Prostate gland (tissue), 2 donors: ENCODE data around the gene CASP8AP2. TPM values are rescaled to one million over a fixed set of nuclear protein-coding genes. Genes with fewer than 3 reads are reported as not detected.
"Not testable (repeated sequence)": the region's sequence is repeated elsewhere in the genome, so short reads cannot be mapped to it uniquely, and the experiment has no call there.

Experiments
- DNase-seq: peaks from one replicate; pipeline ENCODE4 v3.0.0-alpha.2; 2019; ENCODE audit warnings: low spot score
- H3K27ac ChIP-seq, 2 donors: fragments of 200-600 bp; sonication (generic); 2 replicates each; pipeline ENCODE4 v1.5.1; 2017 to 2019
- H3K27me3 ChIP-seq: fragments of 200-600 bp; sonication (generic); replicated peaks from 2 replicates; pipeline ENCODE4 v1.5.1; 2019; ENCODE audit not compliant: insufficient read depth
- H3K36me3 ChIP-seq, 2 donors: fragments of 200-600 bp; sonication (generic); 1 replicate in 1 of 2; 2 replicates in 1 of 2; pipeline versions ENCODE4 v1.5.1 to v1.8.1; 2017 to 2019
- H3K4me1 ChIP-seq: fragments of 200-600 bp; sonication (generic); replicated peaks from 2 replicates; pipeline ENCODE4 v1.5.1; 2019
- H3K4me3 ChIP-seq, 2 donors: fragments of 200-600 bp; sonication (generic); 2 replicates each; pipeline ENCODE4 v1.5.1; 2017 to 2019
- H3K9me3 ChIP-seq: fragments of 200-600 bp; sonication (generic); 2 replicates; pipeline ENCODE4 v1.5.1; 2017
- POLR2A ChIP-seq: fragments of 450-650 bp; IDR thresholded peaks from one replicate; pipeline ENCODE4 v1.6.1; 2016; ENCODE audit warnings: antibody characterized with exemption, mild to moderate bottlenecking
- POLR2AphosphoS5 ChIP-seq: sonication (generic); formaldehyde crosslinking; IDR thresholded peaks from one replicate; pipeline ENCODE4 v1.6.1; 2017; ENCODE audit warnings: antibody characterized with exemption
- WGBS: methylation state at CpG from one replicate; pipeline ENCODE4 v1.1.5; 2018; 5-methylcytosine and 5-hydroxymethylcytosine counted together
- intact Hi-C: fragments of 100-400 bp; cut with DNase I; formaldehyde crosslinking; loops from one replicate; pipeline ENCODE4 v1.14.2; 2022
- total RNA-seq, 2 donors: library from RNA; depleted of rRNA; stranded (reverse); fragments of >200 nt; gene quantifications; one replicate each; pipeline ENCODE4 v1.1.0, GENCODE V29; 2016
- TF ChIP-seq, protein P1 (sequence below), 4 experiments: fragments of 200-600 bp in 2 of 4; fragments of 450-650 bp in 2 of 4; sonication (generic) in 2 of 4; IDR thresholded peaks; 1 replicate in 3 of 4; 2 replicates in 1 of 4; pipeline ENCODE4 v1.5.1; 2016 to 2019; ENCODE audit warnings: antibody characterized with exemption in 4 of 4, mild to moderate bottlenecking in 2 of 4, moderate library complexity in 2 of 4

The CASP8AP2 gene
- total RNA-seq, 2 donors from 2014 or later = 10.9 to 17.7 TPM

DNA sequence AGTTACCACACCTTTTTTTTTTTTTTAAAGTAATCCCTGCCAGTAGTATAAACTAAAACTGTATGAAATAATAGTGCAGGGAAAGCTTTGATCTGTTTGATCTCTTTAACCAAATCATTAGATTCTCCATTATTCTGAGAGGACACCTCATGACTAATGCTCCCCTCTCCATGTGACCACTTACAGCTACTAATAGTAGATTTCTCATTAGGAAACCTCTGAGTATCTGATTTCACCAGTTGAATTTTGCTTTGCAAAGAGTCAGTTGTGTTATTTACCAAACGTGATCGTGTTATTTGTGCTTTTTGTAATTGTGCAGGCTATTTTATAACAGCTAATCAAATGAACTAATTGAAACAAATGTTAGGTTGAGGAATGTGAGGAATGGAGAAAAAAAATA lies 12.5 kb downstream of the CASP8AP2 start:
- intact Hi-C loops = no loop called here
- H3K27ac ChIP-seq = no peak overlapping the region
- no peak for DNase-seq
- no peaks in the 10 kb centered on the region for H3K4me1 ChIP-seq
- no peaks in the 10 kb centered on the region for H3K27me3 ChIP-seq
- TF ChIP-seq, protein P1, sequence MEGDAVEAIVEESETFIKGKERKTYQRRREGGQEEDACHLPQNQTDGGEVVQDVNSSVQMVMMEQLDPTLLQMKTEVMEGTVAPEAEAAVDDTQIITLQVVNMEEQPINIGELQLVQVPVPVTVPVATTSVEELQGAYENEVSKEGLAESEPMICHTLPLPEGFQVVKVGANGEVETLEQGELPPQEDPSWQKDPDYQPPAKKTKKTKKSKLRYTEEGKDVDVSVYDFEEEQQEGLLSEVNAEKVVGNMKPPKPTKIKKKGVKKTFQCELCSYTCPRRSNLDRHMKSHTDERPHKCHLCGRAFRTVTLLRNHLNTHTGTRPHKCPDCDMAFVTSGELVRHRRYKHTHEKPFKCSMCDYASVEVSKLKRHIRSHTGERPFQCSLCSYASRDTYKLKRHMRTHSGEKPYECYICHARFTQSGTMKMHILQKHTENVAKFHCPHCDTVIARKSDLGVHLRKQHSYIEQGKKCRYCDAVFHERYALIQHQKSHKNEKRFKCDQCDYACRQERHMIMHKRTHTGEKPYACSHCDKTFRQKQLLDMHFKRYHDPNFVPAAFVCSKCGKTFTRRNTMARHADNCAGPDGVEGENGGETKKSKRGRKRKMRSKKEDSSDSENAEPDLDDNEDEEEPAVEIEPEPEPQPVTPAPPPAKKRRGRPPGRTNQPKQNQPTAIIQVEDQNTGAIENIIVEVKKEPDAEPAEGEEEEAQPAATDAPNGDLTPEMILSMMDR (IDR thresholded peaks at IDR 0.05) = no peak
- TF ChIP-seq POLR2A = no peak
- no peak for TF ChIP-seq POLR2AphosphoS5
- no peaks in the 10 kb centered on the region for H3K36me3 ChIP-seq
- H3K4me3 ChIP-seq = no peak overlapping the region
- no peaks in the 10 kb centered on the region for H3K9me3 ChIP-seq
- WGBS = 88% methylated on average over 2 of the region's 2 CpGs

DNA sequence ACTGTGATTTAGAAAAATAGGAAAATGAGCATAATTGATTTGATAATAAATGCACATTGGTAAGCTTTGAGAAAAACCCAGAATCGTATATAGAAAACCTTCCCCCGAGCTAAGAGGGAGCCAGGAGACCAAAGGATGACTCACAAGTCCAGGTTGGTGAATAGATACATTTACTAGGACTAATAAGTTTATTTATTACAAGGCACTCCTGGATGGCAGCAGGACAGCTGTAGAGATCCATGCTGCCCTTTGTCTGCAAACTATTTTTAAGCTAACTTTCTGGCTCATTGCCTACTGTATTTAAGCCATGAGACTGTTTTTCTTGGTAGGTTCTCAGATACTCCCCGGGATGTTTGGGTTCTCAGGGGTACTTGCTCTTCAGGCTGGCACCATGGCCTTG lies 13.4 kb downstream of the CASP8AP2 start:
- intact Hi-C loops = no loop called here
- Histone ChIP-seq H3K9me3 (no peaks in the 10 kb centered on the region), H3K4me1 (no peaks in the 10 kb centered on the region), H3K4me3 (no peak overlapping the region), H3K36me3 (no peaks in the 10 kb centered on the region), H3K27me3 (no peaks in the 10 kb centered on the region), H3K27ac (no peak overlapping the region)
- 22% methylated on average over 3 of the region's 3 CpGs for WGBS
- DNase-seq = no peak
- TF ChIP-seq, protein P1 (IDR thresholded peaks at IDR 0.05) = no peak

DNA sequence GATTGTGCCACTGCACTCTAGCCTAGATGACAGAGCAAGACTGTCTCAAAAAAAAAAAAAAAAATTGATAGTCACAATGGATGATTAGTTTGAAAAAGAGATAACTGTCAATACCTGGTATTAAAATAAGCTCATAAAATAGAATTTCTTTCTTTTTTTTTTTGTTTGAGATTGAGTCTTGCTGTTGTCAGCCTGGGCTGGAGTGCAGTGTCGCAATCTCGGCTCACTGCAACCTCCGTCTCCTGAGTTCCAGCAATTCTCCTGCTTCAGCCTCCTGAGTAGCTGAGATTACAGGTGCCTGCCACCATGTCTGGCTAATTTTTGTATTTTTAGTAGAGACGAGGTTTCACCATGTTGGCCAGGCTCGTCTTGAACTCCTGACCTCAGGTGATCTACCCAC lies 17.8 kb downstream of the CASP8AP2 start:
- DNase-seq, H3K9me3 ChIP-seq, intact Hi-C loops, H3K4me1 ChIP-seq, H3K27ac ChIP-seq, H3K4me3 ChIP-seq, H3K36me3 ChIP-seq, H3K27me3 ChIP-seq: not testable (repeated sequence)
- 95% methylated on average over 5 of the region's 5 CpGs for WGBS

DNA sequence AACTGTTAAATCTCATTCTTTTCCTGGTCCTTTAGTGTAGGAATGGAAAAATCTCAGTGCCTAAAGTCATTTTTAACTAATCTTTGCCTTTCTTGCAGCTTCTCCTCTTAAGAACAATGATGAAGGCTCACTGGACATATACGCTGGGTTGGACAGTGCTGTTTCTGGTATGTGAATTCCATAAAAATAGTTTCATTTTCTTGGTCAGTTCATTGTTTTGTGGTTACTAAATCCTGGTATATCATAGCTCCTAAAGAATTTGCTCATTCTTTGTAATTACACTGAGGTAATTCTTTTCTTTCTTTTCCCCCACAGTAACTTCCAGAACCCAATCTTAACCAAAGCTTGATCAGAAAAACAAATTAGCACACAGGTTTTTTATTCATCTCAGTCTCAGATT lies 23.4 kb downstream of the CASP8AP2 start:
- intact Hi-C loops = no loop called here

DNA sequence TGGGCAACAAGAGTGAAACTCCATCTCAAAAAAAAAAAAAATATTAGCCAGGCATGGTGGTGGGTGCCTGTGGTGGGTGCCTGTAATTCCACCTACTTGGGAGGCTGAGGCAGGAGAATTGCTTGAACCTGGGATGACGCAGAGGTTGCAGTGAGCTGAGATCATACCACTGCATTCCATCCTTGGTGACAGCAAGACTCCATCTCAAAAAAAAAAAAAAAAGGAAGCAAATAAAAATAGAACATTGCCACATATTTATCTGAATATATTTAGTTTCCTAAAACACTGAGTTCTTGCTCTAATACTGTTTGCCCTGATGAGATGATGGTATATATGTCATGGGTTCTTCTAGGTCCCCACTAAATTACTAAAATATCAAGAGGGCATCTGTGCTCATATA lies 28.4 kb downstream of the CASP8AP2 start:
- H3K27me3 ChIP-seq = no peaks in the 10 kb centered on the region
- no peak for DNase-seq
- no peak overlapping the region for H3K27ac ChIP-seq
- intact Hi-C loops = no loop called here
- H3K4me1 ChIP-seq = no peaks in the 10 kb centered on the region
- peaks cover 0 to 3% of the 10 kb centered on the region in 2 donors for H3K36me3 ChIP-seq
- H3K4me3 ChIP-seq = no peak overlapping the region
- H3K9me3 ChIP-seq = no peaks in the 10 kb centered on the region
- 100% methylated on average over 1 of the region's 1 CpG for whole genome bisulfite sequencing
- TF ChIP-seq POLR2A (no peak), POLR2AphosphoS5 (no peak)
- TF ChIP-seq, protein P1 (IDR thresholded peaks at IDR 0.05) = no peak

More for the DNA sequence above, 23.4 kb downstream of the CASP8AP2 start:
- H3K36me3 ChIP-seq = peaks cover 0 to 3% of the 10 kb centered on the region in 2 donors
- H3K27ac ChIP-seq = no peak overlapping the region
- 95% methylated on average over 1 of the region's 1 CpG for WGBS
- TF ChIP-seq POLR2A (no peak), POLR2AphosphoS5 (no peak)
- TF ChIP-seq, protein P1 (IDR thresholded peaks at IDR 0.05) = no peak
- H3K4me3 ChIP-seq = no peak overlapping the region
- no peaks in the 10 kb centered on the region for H3K9me3 ChIP-seq
- DNase-seq = no peak
- no peaks in the 10 kb centered on the region for H3K4me1 ChIP-seq
- no peaks in the 10 kb centered on the region for H3K27me3 ChIP-seq

DNA sequence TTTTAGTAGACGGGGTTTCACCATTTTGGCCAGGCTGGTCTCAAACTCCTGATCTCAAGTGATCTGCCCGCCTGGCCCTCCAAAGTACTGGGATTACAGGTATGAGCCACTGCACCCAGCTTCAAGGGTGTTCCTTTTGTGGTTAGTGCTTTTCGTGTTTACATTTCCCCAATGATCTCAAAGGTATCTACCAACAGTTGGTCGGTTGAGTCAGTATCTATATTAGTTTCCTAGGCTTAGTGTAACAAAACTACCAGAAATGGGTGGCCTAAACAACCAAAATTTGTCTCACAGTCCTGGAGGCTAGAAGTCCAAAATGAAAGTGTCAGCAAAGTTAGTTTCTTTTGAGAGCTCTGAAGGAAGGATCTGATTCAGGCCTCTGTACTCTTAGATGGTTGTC lies 30.1 kb downstream of the CASP8AP2 start:
- peaks cover 0 to 3% of the 10 kb centered on the region in 2 donors for H3K36me3 ChIP-seq
- 95% methylated on average over 4 of the region's 4 CpGs for WGBS
- TF ChIP-seq, protein P1 (IDR thresholded peaks at IDR 0.05) = no peak
- no peak for TF ChIP-seq POLR2AphosphoS5
- no peak for TF ChIP-seq POLR2A
- no peaks in the 10 kb centered on the region for H3K9me3 ChIP-seq
- intact Hi-C loops = no loop called here
- no peaks in the 10 kb centered on the region for H3K4me1 ChIP-seq
- H3K27me3 ChIP-seq = no peaks in the 10 kb centered on the region
- no peak for DNase-seq
- no peak overlapping the region for H3K4me3 ChIP-seq
- H3K27ac ChIP-seq = no peak overlapping the region
